Endodermal cell (in vitro differentiated cells): ENCODE results near the gene PRPF38B. TPM values are rescaled to one million over a fixed set of nuclear protein-coding genes. Genes with fewer than 3 reads are reported as not detected.

ENCODE experiments used
- DNase-seq: peaks from one replicate; pipeline ENCODE4 v3.0.0-alpha.2; 2017
- H3K27ac ChIP-seq: 2 replicates; pipeline ENCODE4 v1.5.1; 2013; ENCODE audit warnings: mild to moderate bottlenecking, low read depth, low read length, moderate library complexity
- H3K27me3 ChIP-seq: 2 replicates; pipeline ENCODE4 v1.6.1; 2013; ENCODE audit warnings: mild to moderate bottlenecking, low read length, moderate library complexity; ENCODE audit not compliant: insufficient read depth, control insufficient read depth, poor library complexity, severe bottlenecking
- H3K36me3 ChIP-seq: 2 replicates; pipeline ENCODE4 v1.7.0; 2013; ENCODE audit warnings: mild to moderate bottlenecking, low read length, moderate library complexity; ENCODE audit not compliant: control insufficient read depth, insufficient read depth
- H3K4me1 ChIP-seq: one replicate; pipeline ENCODE4 v1.7.0; 2013; ENCODE audit warnings: low read length; ENCODE audit not compliant: control insufficient read depth, insufficient read depth
- H3K4me3 ChIP-seq: 2 replicates; pipeline ENCODE4 v1.5.1; 2013; ENCODE audit warnings: mild to moderate bottlenecking, low read length, moderate library complexity
- H3K9ac ChIP-seq: 2 replicates; pipeline ENCODE4 v1.6.1; 2013; ENCODE audit warnings: mild to moderate bottlenecking, low read length, moderate library complexity; ENCODE audit not compliant: poor library complexity, severe bottlenecking; ENCODE audit errors: extremely low read depth
- H3K9me3 ChIP-seq: 2 replicates; pipeline ENCODE4 v1.6.1; 2013; ENCODE audit warnings: mild to moderate bottlenecking, low read length, moderate library complexity; ENCODE audit not compliant: control insufficient read depth
- H3K27ac Mint-ChIP-seq: 2 replicates; pipeline ENCODE4 v1.8.0; 2020; ENCODE audit warnings: mixed read lengths
- H3K27me3 Mint-ChIP-seq: 2 replicates; pipeline ENCODE4 v1.8.0; 2021; ENCODE audit warnings: mild to moderate bottlenecking, mixed read lengths; ENCODE audit not compliant: insufficient read depth
- H3K36me3 Mint-ChIP-seq: 2 replicates; pipeline ENCODE4 v1.8.0; 2020; ENCODE audit warnings: low read depth, mixed read lengths
- H3K4me1 Mint-ChIP-seq: 2 replicates; pipeline ENCODE4 v1.8.0; 2020; ENCODE audit warnings: mixed read lengths
- H3K4me3 Mint-ChIP-seq: 2 replicates; pipeline ENCODE4 v1.8.0; 2020; ENCODE audit warnings: mild to moderate bottlenecking, moderate library complexity, mixed read lengths
- H3K9me3 Mint-ChIP-seq: 2 replicates; pipeline ENCODE4 v1.8.0; 2020; ENCODE audit warnings: mild to moderate bottlenecking, mixed read lengths
- CTCF ChIP-seq: fragments of 200-600 bp; sonication (generic); conservative IDR thresholded peaks from 2 replicates; pipeline ENCODE4 v1.5.0; 2021; ENCODE audit warnings: antibody characterized with exemption, mild to moderate bottlenecking
- WGBS, 2 experiments: methylation state at CpG; one replicate each; pipeline versions ENCODE4 v1.1.5 to v1.1.7; 2013; ENCODE audit warnings: missing lambda C conversion rate in 2 of 2, mixed read lengths in 1 of 2; ENCODE audit not compliant: insufficient coverage in 1 of 2, insufficient read length in 1 of 2; 5-methylcytosine and 5-hydroxymethylcytosine counted together
- total RNA-seq, 2 donors: library from RNA; stranded (reverse); fragmentation: NEBNext Ultra II Directional in 1 of 2; extraction: Animal tissue kit (Norgen Biotek cat#: 25700) in 1 of 2; gene quantifications; 2 replicates in 1 of 2; 3 replicates in 1 of 2; pipeline ENCODE4 v1.2.1, GENCODE V29; 2021

The PRPF38B gene
- total RNA-seq, 2 donors from 2014 or later, result 45.0 to 47.3 TPM

GRCh38 chr1:108729481-108729880, 37.4 kb downstream of the PRPF38B start:
- no peaks in the 10 kb centered on the region for H3K27me3 ChIP-seq
- Mint-ChIP-seq H3K27ac (no peak overlapping the region), H3K9me3 (no peaks in the 10 kb centered on the region), H3K27me3 (no peaks in the 10 kb centered on the region), H3K36me3 (no peaks in the 10 kb centered on the region), H3K4me1 (no peaks in the 10 kb centered on the region), H3K4me3 (no peak overlapping the region)
- H3K9ac ChIP-seq, result no peak overlapping the region
- H3K4me3 ChIP-seq, result no peak overlapping the region
- no peak overlapping the region for H3K27ac ChIP-seq
- no peaks in the 10 kb centered on the region for H3K9me3 ChIP-seq
- WGBS, 2 experiments, result 96 to 98% methylated on average over 4 of the region's 4 CpGs
- no peak for TF ChIP-seq CTCF
- no peaks in the 10 kb centered on the region for H3K4me1 ChIP-seq
- no peak for DNase-seq
- H3K36me3 ChIP-seq, result no peaks in the 10 kb centered on the region

DNA sequence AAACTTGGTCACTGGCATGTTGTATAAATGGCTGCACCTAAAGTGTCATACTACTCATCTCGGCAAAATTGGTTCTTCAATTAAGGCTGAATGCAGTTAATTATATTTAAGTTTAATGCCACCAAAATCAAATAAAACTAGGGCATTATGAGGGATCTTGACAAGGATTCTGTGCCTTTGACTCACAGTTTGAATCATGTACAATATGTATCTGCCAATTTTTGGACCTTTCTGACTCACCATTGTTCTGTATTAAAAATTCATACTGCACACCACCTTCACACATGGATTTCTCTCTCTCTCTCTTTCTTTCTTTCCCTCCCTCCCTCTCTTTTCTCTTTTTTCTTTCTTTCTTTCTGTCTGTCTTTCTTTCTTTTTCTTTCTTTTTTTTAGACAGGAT, 40.3 kb downstream of the PRPF38B start:
- Mint-ChIP-seq H3K4me3 (no peak overlapping the region), H3K9me3 (no peaks in the 10 kb centered on the region), H3K27ac (no peak overlapping the region), H3K27me3 (peaks cover 4% of the 10 kb centered on the region), H3K4me1 (no peaks in the 10 kb centered on the region), H3K36me3 (no peaks in the 10 kb centered on the region)
- TF ChIP-seq CTCF, result no peak
- H3K36me3 ChIP-seq, result no peaks in the 10 kb centered on the region
- H3K9me3 ChIP-seq, result no peaks in the 10 kb centered on the region
- no peak overlapping the region for H3K9ac ChIP-seq
- no peak overlapping the region for H3K4me3 ChIP-seq
- 77% methylated on average over 1 of the region's 1 CpG; no CpG with 5 or more reads in 1 of the 2 experiments for WGBS, 2 experiments
- no peaks in the 10 kb centered on the region for H3K27me3 ChIP-seq
- no peak overlapping the region for H3K27ac ChIP-seq
- no peak for DNase-seq
- no peaks in the 10 kb centered on the region for H3K4me1 ChIP-seq

DNA sequence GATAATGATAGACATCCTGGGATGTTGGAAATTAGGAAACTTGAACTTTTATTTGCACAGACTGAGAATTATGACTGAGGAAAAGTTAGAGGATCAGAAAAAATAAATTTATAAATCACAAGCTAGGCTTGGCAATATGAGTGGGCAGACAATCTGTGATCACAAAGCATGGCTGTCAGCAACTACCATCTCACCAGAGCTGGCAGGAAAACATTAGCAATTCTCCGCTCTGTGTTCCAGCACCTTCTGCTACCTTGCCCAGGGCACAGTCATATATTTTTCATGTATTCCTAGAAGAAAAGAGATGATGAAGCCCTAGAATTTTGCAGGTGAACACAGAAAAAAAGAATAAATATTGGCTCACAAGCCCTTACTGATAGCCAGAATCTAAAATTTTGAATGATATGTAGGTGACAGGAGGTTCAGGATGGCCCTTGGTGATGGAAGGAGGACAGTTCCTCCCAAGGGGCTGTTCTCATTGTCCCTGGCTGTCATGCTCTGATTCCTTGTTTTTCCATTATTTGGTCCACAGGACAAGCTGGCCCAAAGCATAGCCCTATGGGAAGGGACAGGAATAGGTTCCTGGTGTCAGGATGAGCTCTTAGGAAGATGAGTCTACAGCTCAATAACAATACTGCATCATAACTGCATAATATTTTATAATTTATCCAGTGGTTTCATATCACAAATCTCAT, 42.2 kb downstream of the PRPF38B start:
- no peak overlapping the region for H3K4me3 ChIP-seq
- Mint-ChIP-seq H3K4me1 (no peaks in the 10 kb centered on the region), H3K4me3 (no peak overlapping the region), H3K27me3 (peaks cover 4% of the 10 kb centered on the region), H3K9me3 (no peaks in the 10 kb centered on the region), H3K27ac (no peak overlapping the region), H3K36me3 (no peaks in the 10 kb centered on the region)
- H3K9ac ChIP-seq, result no peak overlapping the region
- 100% methylated on average over 1 of the region's 1 CpG for WGBS, 2 experiments
- no peaks in the 10 kb centered on the region for H3K36me3 ChIP-seq
- H3K27ac ChIP-seq, result no peak overlapping the region
- H3K9me3 ChIP-seq, result no peaks in the 10 kb centered on the region
- TF ChIP-seq CTCF, result no peak
- no peaks in the 10 kb centered on the region for H3K4me1 ChIP-seq
- no peak for DNase-seq
- H3K27me3 ChIP-seq, result no peaks in the 10 kb centered on the region
